ENCODE measurements around the gene BRIP1. TPM values are rescaled to one million over a fixed set of nuclear protein-coding genes. Genes with fewer than 3 reads are reported as not detected.
"Not testable (repeated sequence)": the region's sequence is repeated elsewhere in the genome, so short reads cannot be mapped to it uniquely, and the experiment has no call there.

BRIP1 gene
- total and polyA plus RNA-seq, 10 donors = 0.41 to 3.7 (median 1.5) TPM

DNA sequence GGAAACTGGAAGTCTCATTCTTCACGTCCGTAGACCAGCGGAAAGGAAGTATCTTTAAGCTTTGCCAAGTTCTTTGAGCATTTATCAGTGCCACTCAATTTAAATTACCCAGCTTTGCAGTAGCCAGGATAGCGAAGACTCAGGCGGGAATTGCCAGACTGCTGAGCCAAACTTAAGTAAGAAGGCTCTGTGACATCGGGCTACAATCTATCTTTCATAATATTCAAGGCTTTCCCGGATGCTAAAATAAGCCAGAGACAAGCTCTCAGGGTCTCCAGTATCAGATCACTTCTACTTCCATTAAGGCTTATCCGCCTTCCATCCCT is 436 bp upstream of the BRIP1 start:
- DNase-seq = no peak
- 3 to 5% (median 4%) methylated on average over 8 of the region's 8 CpGs for WGBS, 5 donors
- no peak for TF ChIP-seq POLR2AphosphoS5 (IDR thresholded peaks at IDR 0.05)
- TF ChIP-seq, protein P1, sequence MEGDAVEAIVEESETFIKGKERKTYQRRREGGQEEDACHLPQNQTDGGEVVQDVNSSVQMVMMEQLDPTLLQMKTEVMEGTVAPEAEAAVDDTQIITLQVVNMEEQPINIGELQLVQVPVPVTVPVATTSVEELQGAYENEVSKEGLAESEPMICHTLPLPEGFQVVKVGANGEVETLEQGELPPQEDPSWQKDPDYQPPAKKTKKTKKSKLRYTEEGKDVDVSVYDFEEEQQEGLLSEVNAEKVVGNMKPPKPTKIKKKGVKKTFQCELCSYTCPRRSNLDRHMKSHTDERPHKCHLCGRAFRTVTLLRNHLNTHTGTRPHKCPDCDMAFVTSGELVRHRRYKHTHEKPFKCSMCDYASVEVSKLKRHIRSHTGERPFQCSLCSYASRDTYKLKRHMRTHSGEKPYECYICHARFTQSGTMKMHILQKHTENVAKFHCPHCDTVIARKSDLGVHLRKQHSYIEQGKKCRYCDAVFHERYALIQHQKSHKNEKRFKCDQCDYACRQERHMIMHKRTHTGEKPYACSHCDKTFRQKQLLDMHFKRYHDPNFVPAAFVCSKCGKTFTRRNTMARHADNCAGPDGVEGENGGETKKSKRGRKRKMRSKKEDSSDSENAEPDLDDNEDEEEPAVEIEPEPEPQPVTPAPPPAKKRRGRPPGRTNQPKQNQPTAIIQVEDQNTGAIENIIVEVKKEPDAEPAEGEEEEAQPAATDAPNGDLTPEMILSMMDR (IDR thresholded peaks at IDR 0.05 in 8 of 11, conservative IDR thresholded peaks at IDR 0.05 in 3 of 11) = no peak
- TF ChIP-seq POLR2A (IDR thresholded peaks at IDR 0.05) = no peak

DNA sequence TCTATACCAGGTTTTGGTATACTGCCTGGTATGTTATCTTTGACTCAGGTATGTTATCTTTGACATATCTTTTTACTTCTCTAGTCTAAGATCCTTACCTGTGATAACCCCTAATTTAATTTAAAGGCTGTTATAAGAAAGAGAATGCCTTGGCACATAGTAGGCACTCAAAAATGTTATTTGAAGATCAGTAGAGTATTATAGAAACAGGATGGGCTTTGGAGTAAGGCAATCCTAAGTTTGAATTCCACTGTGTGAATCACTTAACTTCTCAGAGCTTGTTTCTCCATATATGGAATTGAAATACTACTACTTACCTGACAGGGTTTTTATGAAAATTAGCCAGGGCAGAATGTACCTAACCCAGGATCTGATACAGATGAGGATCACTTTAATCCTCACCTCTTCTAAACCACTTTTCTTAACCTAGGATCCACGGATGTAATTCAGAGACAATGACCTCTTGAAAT is 1.2 kb downstream of the BRIP1 start:
- Histone ChIP-seq H3K9me3 (no peaks in the 10 kb centered on the region), H3K36me3 (peaks cover 0 to 13% (median 1%) of the 10 kb centered on the region in 6 donors), H3K27ac (no peak overlapping the region), H3K27me3 (replicated peaks in 1 of 7) (no peaks in the 10 kb centered on the region), H3K4me3 (peak overlapping the region in 1 of 8 donors; percentile 66), H3K4me1 (peaks cover 5 to 27% (median 16%) of the 10 kb centered on the region in 6 donors)
- WGBS, 5 donors = 34 to 51% (median 40%) methylated on average over 1 of the region's 1 CpG
- TF ChIP-seq, protein P1 (IDR thresholded peaks at IDR 0.05 in 8 of 11, conservative IDR thresholded peaks at IDR 0.05 in 3 of 11) = no peak
- no peak for TF ChIP-seq POLR2AphosphoS5 (IDR thresholded peaks at IDR 0.05)
- no peak for TF ChIP-seq POLR2A (IDR thresholded peaks at IDR 0.05)
- intact Hi-C loops (cut with DNase I; ENCODE audit: low total_unique reads) = no loop called here
- no peak for DNase-seq

More for the DNA sequence above, 436 bp upstream of the BRIP1 start:
- Histone ChIP-seq H3K4me1 (peaks cover 5 to 27% (median 16%) of the 10 kb centered on the region in 6 donors), H3K27ac (peak overlapping the region; percentile 23 to 84 (median 77)), H3K4me3 (peak overlapping the region; percentile 58 to 91 (median 66)), H3K36me3 (peaks cover 0 to 29% (median 11%) of the 10 kb centered on the region in 6 donors), H3K9me3 (no peaks in the 10 kb centered on the region), H3K27me3 (replicated peaks in 1 of 7) (no peaks in the 10 kb centered on the region)
- intact Hi-C loops (cut with DNase I; ENCODE audit: low total_unique reads) = no loop called here

DNA sequence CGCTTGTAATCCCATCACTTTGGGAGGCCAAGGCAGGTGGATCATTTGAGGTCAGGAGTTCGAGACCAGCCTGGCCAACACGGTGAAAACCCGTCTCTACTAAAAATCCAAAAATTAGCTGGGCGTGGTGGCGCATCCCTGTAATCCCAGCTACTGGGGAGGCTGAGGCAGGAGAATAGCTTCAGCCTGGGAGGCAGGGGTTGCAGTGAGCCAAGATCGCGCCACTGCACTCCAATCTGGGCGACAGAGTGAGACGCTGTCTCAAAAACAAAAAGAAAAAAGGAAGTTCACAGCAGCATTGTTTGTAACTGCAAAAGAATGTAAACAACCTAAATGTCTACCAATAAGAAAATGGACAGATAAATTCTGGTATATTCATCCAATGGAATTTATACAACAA is 2.9 kb downstream of the BRIP1 start:
- 89 to 96% (median 93%) methylated on average over 10 of the region's 10 CpGs for WGBS, 5 donors
- H3K36me3 ChIP-seq; DNase-seq; H3K27ac ChIP-seq; H3K4me3 ChIP-seq; H3K9me3 ChIP-seq; intact Hi-C loops (cut with DNase I; ENCODE audit: low total_unique reads); H3K27me3 ChIP-seq (replicated peaks in 1 of 7): not testable (repeated sequence)
- H3K4me1 ChIP-seq = peaks cover 5 to 27% (median 16%) of the 10 kb centered on the region in 6 donors

DNA sequence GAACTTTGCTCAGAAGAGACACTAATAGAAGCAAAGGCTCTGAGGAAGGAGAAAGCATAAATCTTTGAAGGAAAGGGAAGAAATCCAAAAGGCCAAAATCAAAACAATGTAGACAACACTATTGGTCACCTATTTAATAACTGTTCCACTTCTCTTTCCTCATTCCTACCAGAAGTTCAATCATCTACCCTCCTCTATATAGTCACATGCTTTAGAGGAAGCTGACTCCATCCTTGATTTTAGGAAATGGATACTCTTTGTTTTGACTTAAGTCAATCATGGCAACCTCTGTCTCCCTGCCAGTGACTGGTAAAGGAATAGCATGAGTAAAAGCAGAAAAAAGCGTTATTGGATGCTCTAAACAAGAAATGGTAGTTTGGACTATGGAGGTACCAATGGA is 7.3 kb downstream of the BRIP1 start:
- H3K4me1 ChIP-seq = no peaks in the 10 kb centered on the region
- H3K27me3 ChIP-seq (replicated peaks in 1 of 7) = no peaks in the 10 kb centered on the region
- no peak overlapping the region for H3K27ac ChIP-seq
- H3K4me3 ChIP-seq = no peak overlapping the region
- WGBS, 5 donors = 93 to 98% (median 95%) methylated on average over 1 of the region's 1 CpG
- H3K9me3 ChIP-seq = no peaks in the 10 kb centered on the region
- intact Hi-C loops (cut with DNase I; ENCODE audit: low total_unique reads) = no loop called here
- DNase-seq = no peak
- H3K36me3 ChIP-seq = no peaks in the 10 kb centered on the region
- TF ChIP-seq POLR2A (IDR thresholded peaks at IDR 0.05) = no peak
- TF ChIP-seq, protein P1 (IDR thresholded peaks at IDR 0.05 in 8 of 11, conservative IDR thresholded peaks at IDR 0.05 in 3 of 11) = no peak
- no peak for TF ChIP-seq POLR2AphosphoS5 (IDR thresholded peaks at IDR 0.05)

DNA sequence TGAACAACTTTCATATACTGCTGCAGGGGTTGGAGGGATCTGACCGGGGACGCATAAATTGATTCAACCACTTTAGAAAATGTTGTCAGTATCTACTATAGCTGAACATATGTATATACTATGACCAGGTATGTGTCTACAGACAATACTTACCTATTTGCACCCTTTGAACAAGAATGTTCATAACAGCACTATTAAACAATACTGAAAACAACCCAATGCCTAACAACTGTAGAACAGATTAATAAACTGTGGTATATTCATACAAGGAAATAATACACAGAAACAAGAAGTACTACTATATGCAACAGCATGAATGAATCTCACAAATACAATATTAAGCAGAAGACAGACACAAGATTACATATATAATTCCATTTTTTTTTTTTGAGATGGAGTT is 10.5 kb downstream of the BRIP1 start:
- 95 to 98% (median 98%) methylated on average over 2 of the region's 2 CpGs for WGBS, 5 donors

More for the DNA sequence above, 10.5 kb downstream of the BRIP1 start:
- Histone ChIP-seq H3K9me3 (no peaks in the 10 kb centered on the region), H3K27ac (no peak overlapping the region), H3K36me3 (no peaks in the 10 kb centered on the region), H3K27me3 (replicated peaks in 1 of 7) (no peaks in the 10 kb centered on the region), H3K4me3 (no peak overlapping the region), H3K4me1 (no peaks in the 10 kb centered on the region)
- no peak for DNase-seq
- intact Hi-C loops (cut with DNase I; ENCODE audit: low total_unique reads) = no loop called here
- TF ChIP-seq POLR2AphosphoS5 (IDR thresholded peaks at IDR 0.05) = no peak
- TF ChIP-seq, protein P1 (IDR thresholded peaks at IDR 0.05 in 8 of 11, conservative IDR thresholded peaks at IDR 0.05 in 3 of 11) = no peak
- TF ChIP-seq POLR2A (IDR thresholded peaks at IDR 0.05) = no peak
